Measurements from ENCODE around the gene USP34.

USP34 gene

DNA sequence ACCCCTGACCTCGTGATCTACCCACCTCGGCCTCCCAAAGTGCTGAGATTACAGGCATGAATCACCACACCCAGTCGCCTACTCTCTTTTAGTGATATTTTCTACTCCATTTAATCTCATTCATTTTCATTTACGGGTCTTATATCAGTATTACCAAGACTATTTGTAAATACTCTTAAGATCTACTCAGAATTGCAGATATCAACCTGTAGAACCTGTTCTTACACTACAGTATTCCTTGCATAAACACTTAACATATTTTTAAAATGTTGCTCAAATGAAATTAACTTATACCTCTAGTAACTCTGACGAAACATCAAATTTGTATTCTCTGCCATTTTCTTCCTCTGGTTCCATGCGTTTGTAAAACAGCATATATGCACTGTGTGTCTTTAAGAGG lies 229.6 kb downstream of the USP34 start:
- Histone ChIP-seq H3K9ac (ENCODE audit: low read depth, low read length) (no peak overlapping the region), H3K36me3 (ENCODE audit: insufficient read depth, low read length) (0 out of 2 replicates have a peak, but pooled peaks cover 3% of the 10 kb centered on the region), H3K4me1 (ENCODE audit: insufficient read depth, low read length) (peaks cover 4% of the 10 kb centered on the region), H3K9me3 (ENCODE audit: control insufficient read depth, insufficient read depth, low read length) (no peaks in the 10 kb centered on the region)

- 0 out of 2 replicates have a peak, but pooled peaks cover 3% of the 10 kb centered on the region for H3K36me3 ChIP-seq (ENCODE audit: insufficient read depth, low read length)
- H3K9me3 ChIP-seq (ENCODE audit: control insufficient read depth, insufficient read depth, low read length): no peaks in the 10 kb centered on the region
- no peak overlapping the region for H3K9ac ChIP-seq (ENCODE audit: low read depth, low read length)
- peaks cover 4% of the 10 kb centered on the region for H3K4me1 ChIP-seq (ENCODE audit: insufficient read depth, low read length)
These were observed 232.5 kb downstream of the USP34 start for GRCh38 chr2:61238219-61239012.

DNA sequence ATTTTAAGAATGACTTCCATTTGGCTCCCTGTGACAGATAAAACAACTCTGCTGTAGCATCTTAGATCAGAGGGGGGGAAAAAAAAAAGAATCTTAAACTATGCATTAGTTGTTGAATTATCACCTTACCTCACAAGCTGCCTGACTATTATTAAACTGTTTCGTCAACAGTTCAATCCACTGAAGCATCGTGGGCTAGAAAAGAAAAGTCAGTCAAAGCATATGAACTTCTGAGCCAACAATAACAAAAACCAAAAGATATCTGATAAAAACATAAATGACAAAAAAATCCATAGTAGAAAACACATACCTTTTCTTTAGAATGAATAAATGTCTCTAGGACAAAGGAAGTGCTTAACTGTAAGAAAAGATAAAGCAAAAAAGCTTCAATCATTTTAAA lies 235.2 kb downstream of the USP34 start:
- Histone ChIP-seq H3K9ac (ENCODE audit: low read depth, low read length) (no peak overlapping the region), H3K36me3 (ENCODE audit: insufficient read depth, low read length) (no peaks in the 10 kb centered on the region; the same call in 1 of the 2 replicates), H3K4me1 (ENCODE audit: insufficient read depth, low read length) (no peaks in the 10 kb centered on the region), H3K9me3 (ENCODE audit: control insufficient read depth, insufficient read depth, low read length) (no peaks in the 10 kb centered on the region)

- Histone ChIP-seq H3K36me3 (ENCODE audit: insufficient read depth, low read length) (no peaks in the 10 kb centered on the region; the same call in 1 of the 2 replicates), H3K9me3 (ENCODE audit: control insufficient read depth, insufficient read depth, low read length) (no peaks in the 10 kb centered on the region)
These were observed 237.3 kb downstream of the USP34 start for GRCh38 chr2:61233581-61233980.

DNA sequence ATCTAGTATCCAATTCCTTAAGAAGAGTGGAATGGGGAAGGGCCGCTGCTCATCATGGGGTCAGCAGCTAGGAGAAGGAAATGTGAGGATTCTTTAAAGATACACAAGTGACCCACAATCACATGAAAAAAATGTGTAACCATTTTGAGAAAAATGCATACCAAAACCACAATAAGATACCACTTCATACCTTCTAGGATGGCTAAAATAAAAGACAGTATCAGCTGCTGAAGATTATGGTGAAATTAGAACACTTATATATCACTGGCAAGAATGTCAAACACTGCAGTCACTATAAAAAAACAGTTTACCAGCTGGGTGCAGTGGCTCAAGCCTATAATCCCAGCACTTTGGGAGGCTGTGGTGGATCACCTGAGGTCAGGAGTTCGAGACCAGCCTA lies 241.0 kb downstream of the USP34 start:
- peaks cover 4% of the 10 kb centered on the region for H3K36me3 ChIP-seq (ENCODE audit: insufficient read depth, low read length)
- H3K4me1 ChIP-seq (ENCODE audit: insufficient read depth, low read length): no peaks in the 10 kb centered on the region
- H3K9ac ChIP-seq (ENCODE audit: low read depth, low read length): no peak overlapping the region
- H3K9me3 ChIP-seq (ENCODE audit: control insufficient read depth, insufficient read depth, low read length): no peaks in the 10 kb centered on the region

More at GRCh38 chr2:61233581-61233980, 237.3 kb downstream of the USP34 start:
- H3K4me1 ChIP-seq (ENCODE audit: insufficient read depth, low read length): no peaks in the 10 kb centered on the region
- no peak overlapping the region for H3K9ac ChIP-seq (ENCODE audit: low read depth, low read length)

DNA sequence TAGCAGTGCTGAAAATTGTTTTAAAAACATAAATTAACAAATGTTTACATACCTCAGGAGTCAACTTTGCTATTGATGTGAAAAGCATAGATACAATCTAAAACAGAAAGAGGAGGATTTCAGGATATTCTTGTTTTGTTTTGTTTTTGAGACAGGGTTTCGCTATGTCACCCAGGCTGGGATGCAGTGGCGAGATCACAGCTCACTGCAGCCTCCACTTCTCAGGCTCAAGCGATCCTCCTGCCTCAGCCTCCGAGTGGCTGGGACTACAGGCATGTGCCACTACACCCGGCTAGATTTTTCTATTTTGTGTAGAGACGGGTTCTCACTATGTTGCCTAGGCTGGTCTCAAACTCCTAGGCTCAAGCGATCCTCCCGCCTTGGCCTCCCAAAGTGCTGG lies 248.3 kb downstream of the USP34 start:
- Histone ChIP-seq H3K9me3 (ENCODE audit: control insufficient read depth, insufficient read depth, low read length) (no peaks in the 10 kb centered on the region), H3K36me3 (ENCODE audit: insufficient read depth, low read length) (peaks cover 16% of the 10 kb centered on the region; the same call in 1 of the 2 replicates), H3K9ac (ENCODE audit: low read depth, low read length) (no peak overlapping the region), H3K4me1 (ENCODE audit: insufficient read depth, low read length) (no peaks in the 10 kb centered on the region)

GRCh38 chr2:61221819-61222218 lies 249.1 kb downstream of the USP34 start:
- 0 out of 2 replicates have a peak, but pooled peaks cover 16% of the 10 kb centered on the region for H3K36me3 ChIP-seq (ENCODE audit: insufficient read depth, low read length)

GRCh38 chr2:61220768-61221167 lies 250.1 kb downstream of the USP34 start:
- Histone ChIP-seq H3K4me1 (ENCODE audit: insufficient read depth, low read length) (no peaks in the 10 kb centered on the region), H3K9ac (ENCODE audit: low read depth, low read length) (no peak overlapping the region), H3K9me3 (ENCODE audit: control insufficient read depth, insufficient read depth, low read length) (no peaks in the 10 kb centered on the region), H3K36me3 (ENCODE audit: insufficient read depth, low read length) (0 out of 2 replicates have a peak, but pooled peaks cover 12% of the 10 kb centered on the region)

More at GRCh38 chr2:61221819-61222218, 249.1 kb downstream of the USP34 start:
- Histone ChIP-seq H3K9me3 (ENCODE audit: control insufficient read depth, insufficient read depth, low read length) (no peaks in the 10 kb centered on the region), H3K4me1 (ENCODE audit: insufficient read depth, low read length) (no peaks in the 10 kb centered on the region), H3K9ac (ENCODE audit: low read depth, low read length) (no peak overlapping the region)

DNA sequence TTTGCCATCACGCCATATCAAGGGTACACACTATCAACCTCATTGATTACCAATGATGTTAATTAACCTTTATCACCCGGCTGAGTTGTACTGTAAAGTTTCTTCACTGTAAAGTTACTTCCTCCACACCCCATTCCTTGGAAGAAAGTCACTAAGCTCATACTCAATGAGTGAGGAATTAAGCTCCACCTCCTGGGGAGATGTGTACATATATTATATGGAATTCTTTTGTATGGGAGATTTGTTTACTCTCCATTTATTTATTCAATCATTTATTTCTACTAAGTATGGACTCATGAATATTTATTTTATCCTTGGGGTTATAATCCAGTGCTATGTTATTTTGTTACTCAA lies 252.1 kb downstream of the USP34 start:
- no peak overlapping the region for H3K9ac ChIP-seq (ENCODE audit: low read depth, low read length)
- H3K9me3 ChIP-seq (ENCODE audit: control insufficient read depth, insufficient read depth, low read length): no peaks in the 10 kb centered on the region
- peaks cover 10% of the 10 kb centered on the region for H3K36me3 ChIP-seq (ENCODE audit: insufficient read depth, low read length)
- no peaks in the 10 kb centered on the region for H3K4me1 ChIP-seq (ENCODE audit: insufficient read depth, low read length)

- H3K36me3 ChIP-seq (ENCODE audit: insufficient read depth, low read length): peaks cover 10% of the 10 kb centered on the region
- H3K9ac ChIP-seq (ENCODE audit: low read depth, low read length): no peak overlapping the region
- H3K9me3 ChIP-seq (ENCODE audit: control insufficient read depth, insufficient read depth, low read length): no peaks in the 10 kb centered on the region
- H3K4me1 ChIP-seq (ENCODE audit: insufficient read depth, low read length): no peaks in the 10 kb centered on the region
These were observed 252.6 kb downstream of the USP34 start for GRCh38 chr2:61218076-61218816.

- Histone ChIP-seq H3K9ac (ENCODE audit: low read depth, low read length) (no peak overlapping the region), H3K36me3 (ENCODE audit: insufficient read depth, low read length) (peaks cover 10% of the 10 kb centered on the region), H3K4me1 (ENCODE audit: insufficient read depth, low read length) (no peaks in the 10 kb centered on the region), H3K9me3 (ENCODE audit: control insufficient read depth, insufficient read depth, low read length) (no peaks in the 10 kb centered on the region)
These were observed 256.7 kb downstream of the USP34 start for GRCh38 chr2:61214171-61214570.

DNA sequence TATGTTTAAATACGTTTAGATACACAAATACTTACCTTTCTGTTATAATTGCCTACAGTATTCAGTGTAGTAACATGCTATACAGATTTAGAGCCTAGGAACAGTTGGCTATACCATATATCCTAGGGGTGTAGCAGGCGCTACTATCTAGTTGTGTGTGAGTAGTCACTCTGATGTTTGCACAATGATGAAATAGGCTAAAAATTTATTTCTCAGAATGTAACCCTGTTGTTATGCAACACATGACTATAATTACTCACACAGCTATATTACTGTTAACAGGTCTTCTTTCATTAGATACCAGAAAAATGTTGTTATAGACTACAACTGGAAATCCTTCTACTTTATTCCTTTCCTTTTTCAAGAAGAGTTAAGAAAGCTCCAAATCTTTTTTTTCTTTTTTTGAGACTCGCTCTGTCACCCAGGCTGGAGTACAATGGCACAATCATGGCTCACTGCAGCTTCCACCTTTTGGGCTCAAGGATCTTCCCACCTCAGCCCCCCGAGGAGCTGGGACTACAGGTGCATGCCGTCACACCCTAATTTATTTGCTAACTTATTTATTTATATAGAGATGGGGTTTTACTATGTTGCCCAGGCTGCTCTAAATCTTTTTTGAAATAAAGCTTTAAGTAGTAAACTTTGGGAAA lies 260.4 kb downstream of the USP34 start:
- Histone ChIP-seq H3K36me3 (ENCODE audit: insufficient read depth, low read length) (peaks cover 22% of the 10 kb centered on the region), H3K4me1 (ENCODE audit: insufficient read depth, low read length) (no peaks in the 10 kb centered on the region), H3K9me3 (ENCODE audit: control insufficient read depth, insufficient read depth, low read length) (no peaks in the 10 kb centered on the region), H3K9ac (ENCODE audit: low read depth, low read length) (no peak overlapping the region)

- no peaks in the 10 kb centered on the region for H3K9me3 ChIP-seq (ENCODE audit: control insufficient read depth, insufficient read depth, low read length)
- H3K36me3 ChIP-seq (ENCODE audit: insufficient read depth, low read length): peaks cover 21% of the 10 kb centered on the region
- no peak overlapping the region for H3K9ac ChIP-seq (ENCODE audit: low read depth, low read length)
- H3K4me1 ChIP-seq (ENCODE audit: insufficient read depth, low read length): no peaks in the 10 kb centered on the region
These were observed 265.8 kb downstream of the USP34 start for GRCh38 chr2:61205132-61205531.

- no peak overlapping the region for H3K9ac ChIP-seq (ENCODE audit: low read depth, low read length)
- no peaks in the 10 kb centered on the region for H3K9me3 ChIP-seq (ENCODE audit: control insufficient read depth, insufficient read depth, low read length)
- no peaks in the 10 kb centered on the region for H3K4me1 ChIP-seq (ENCODE audit: insufficient read depth, low read length)
- peaks cover 6% of the 10 kb centered on the region; the same call in 1 of the 2 replicates for H3K36me3 ChIP-seq (ENCODE audit: insufficient read depth, low read length)
These were observed 274.2 kb downstream of the USP34 start for GRCh38 chr2:61196671-61197070.

Data from ES-I3 (cell line).